Adrenal gland (tissue), 12 donors: ENCODE data around the gene PRDM16. TPM values are rescaled to one million over a fixed set of nuclear protein-coding genes. Genes with fewer than 3 reads are reported as not detected.

Experiments used
- DNase-seq, 7 donors: peaks; one replicate each; pipeline ENCODE4 v3.0.0-alpha.2; 2019 to 2020
- H3K27ac ChIP-seq, 5 donors: fragments of 200-600 bp; sonication (generic) in 4 of 5; 1 replicate in 3 of 5; 2 replicates in 2 of 5; pipeline versions ENCODE4 v1.5.1 to v1.8.0; 2016 to 2020; ENCODE audit warnings: mild to moderate bottlenecking in 1 of 5
- H3K27me3 ChIP-seq: fragments of 200-600 bp; 2 replicates; pipeline ENCODE4 v1.8.0; 2021
- H3K36me3 ChIP-seq, 2 donors: fragments of 200-600 bp; replicated peaks in 1 of 2; 1 replicate in 1 of 2; 2 replicates in 1 of 2; pipeline versions ENCODE4 v1.5.1 to v1.8.0; 2018 to 2022
- H3K4me1 ChIP-seq, 2 donors: fragments of 200-600 bp; replicated peaks in 1 of 2; 1 replicate in 1 of 2; 2 replicates in 1 of 2; pipeline versions ENCODE4 v1.5.1 to v1.8.0; 2018 to 2021
- H3K4me3 ChIP-seq, 4 donors: fragments of 200-600 bp; sonication (generic) in 3 of 4; one replicate each; pipeline ENCODE4 v1.5.1; 2016 to 2018
- H3K9me3 ChIP-seq, 3 donors: fragments of 200-600 bp; sonication (generic) in 1 of 3; replicated peaks in 1 of 3; 1 replicate in 2 of 3; 2 replicates in 1 of 3; pipeline versions ENCODE4 v1.5.1 to v1.8.0; 2016 to 2021
- CTCF ChIP-seq, 6 experiments: fragments of 450-650 bp in 4 of 6; fragments of 200-600 bp in 2 of 6; sonication (generic) in 1 of 6; IDR thresholded peaks; 1 replicate in 5 of 6; 2 replicates in 1 of 6; pipeline versions ENCODE4 v1.5.1 to v1.8.0; 2016 to 2021; ENCODE audit warnings: antibody characterized with exemption in 6 of 6, mild to moderate bottlenecking in 2 of 6, moderate library complexity in 1 of 6
- POLR2A ChIP-seq, 2 donors: fragments of 450-650 bp; IDR thresholded peaks; one replicate each; pipeline ENCODE4 v1.6.1; 2017; ENCODE audit warnings: antibody characterized with exemption in 2 of 2, mild to moderate bottlenecking in 2 of 2, moderate library complexity in 1 of 2
- WGBS, 4 donors: extraction: QIAGEN DNeasy Blood & Tissue Kit in 2 of 4; methylation state at CpG; one replicate each; pipeline versions ENCODE4 v1.1.5 to v1.1.7; 2013 to 2017; 5-methylcytosine and 5-hydroxymethylcytosine counted together
- intact Hi-C, 2 donors: fragments of 100-400 bp; cut with DNase I; formaldehyde crosslinking; loops; one replicate each; pipeline versions ENCODE4 v1.14.1 to v1.15.0; 2022 to 2023
- polyA plus RNA-seq, 3 donors: library from polyadenylated mRNA; stranded (reverse); fragments of 200-250 nt in 2 of 3; fragments of 350-450 nt in 1 of 3; fragmentation: Illumina TruSeq in 1 of 3; extraction: RNeasy Lipid Tissue Mini Kit (QIAGEN cat#74804) in 1 of 3; gene quantifications; one replicate each; pipeline ENCODE4 v1.2.3, GENCODE V29; 2013 to 2014
- total RNA-seq, 9 donors: library from RNA; depleted of rRNA in 4 of 9; stranded (reverse); fragments of >200 nt in 4 of 9; fragments of 120-200 nt in 1 of 9; fragmentation: NEBNext Ultra II Directional in 1 of 9; extraction: Animal tissue kit (Norgen Biotek cat#: 25700) in 1 of 9; gene quantifications; one replicate each; pipeline versions ENCODE4 v1.1.0 to v1.2.4, GENCODE V29; 2013 to 2023
- donor health status: healthy with polysubstance abuse.
- donor health status: Bipolar disorder and iron deficiency.
- donor health status: DM: yes; HTN: yes; CAD: no.
- donor health status: DM: no; HTN: no; CAD: no.
- donor health status: DM: no; HTN: no; CAD: no.
- donor health status: DM: yes; HTN: yes; CAD: no.

PRDM16 gene
- total and polyA plus RNA-seq, 12 donors, result 0.04 to 2.8 (median 0.61) TPM; not detected in 1

GRCh38 chr1:3196577-3197245, 127.7 kb downstream of the PRDM16 start:
- Histone ChIP-seq H3K27me3 (no peaks in the 10 kb centered on the region), H3K4me1 (no peaks in the 10 kb centered on the region), H3K27ac (no peak overlapping the region), H3K9me3 (no peaks in the 10 kb centered on the region), H3K36me3 (no peaks in the 10 kb centered on the region), H3K4me3 (no peak overlapping the region)
- no peak for TF ChIP-seq CTCF (IDR thresholded peaks at IDR 0.05)
- no peak for TF ChIP-seq POLR2A (IDR thresholded peaks at IDR 0.05)
- 73 to 83% (median 79%) methylated on average over 4 to 17 of the region's 17 CpGs for WGBS, 4 donors
- no peak for DNase-seq
- intact Hi-C loops, result no loop called here

GRCh38 chr1:3197781-3198316, 128.8 kb downstream of the PRDM16 start:
- Histone ChIP-seq H3K4me3 (no peak overlapping the region), H3K36me3 (no peaks in the 10 kb centered on the region), H3K27me3 (no peaks in the 10 kb centered on the region), H3K9me3 (no peaks in the 10 kb centered on the region), H3K27ac (no peak overlapping the region), H3K4me1 (no peaks in the 10 kb centered on the region)
- intact Hi-C loops, result no loop called here
- WGBS, 4 donors, result 89 to 94% (median 92%) methylated on average over 12 to 22 of the region's 22 CpGs
- no peak for DNase-seq
- TF ChIP-seq POLR2A (IDR thresholded peaks at IDR 0.05) (no peak), CTCF (IDR thresholded peaks at IDR 0.05) (no peak)

GRCh38 chr1:3198371-3199271, 129.6 kb downstream of the PRDM16 start:
- intact Hi-C loops, result no loop called here
- Histone ChIP-seq H3K36me3 (no peaks in the 10 kb centered on the region), H3K27ac (no peak overlapping the region), H3K4me3 (no peak overlapping the region), H3K9me3 (no peaks in the 10 kb centered on the region), H3K27me3 (no peaks in the 10 kb centered on the region), H3K4me1 (no peaks in the 10 kb centered on the region)
- TF ChIP-seq POLR2A (IDR thresholded peaks at IDR 0.05) (no peak), CTCF (IDR thresholded peaks at IDR 0.05) (no peak)
- no peak for DNase-seq
- 74 to 80% (median 78%) methylated on average over 35 to 40 of the region's 40 CpGs for WGBS, 4 donors

GRCh38 chr1:3204725-3205124, 135.7 kb downstream of the PRDM16 start:
- TF ChIP-seq CTCF (IDR thresholded peaks at IDR 0.05), result no peak
- no peak for TF ChIP-seq POLR2A (IDR thresholded peaks at IDR 0.05)
- DNase-seq, result no peak
- H3K36me3 ChIP-seq, result no peaks in the 10 kb centered on the region
- H3K9me3 ChIP-seq, result no peaks in the 10 kb centered on the region
- no peak overlapping the region for H3K4me3 ChIP-seq
- H3K4me1 ChIP-seq, result no peaks in the 10 kb centered on the region
- H3K27ac ChIP-seq, result no peak overlapping the region
- H3K27me3 ChIP-seq, result no peaks in the 10 kb centered on the region
- 59 to 68% (median 63%) methylated on average over 15 to 20 of the region's 20 CpGs for WGBS, 4 donors
- intact Hi-C loops, result no loop called here
